A673 (cell line): ENCODE measurements around the gene EVX2. TPM values are rescaled to one million over a fixed set of nuclear protein-coding genes. Genes with fewer than 3 reads are reported as not detected.

Experiments used
- BruUV-seq: library from RNA; stranded (reverse); fragments of 400-500 nt; replicated peaks from 2 replicates; lab custom pipeline; 2021; lab: Mats Ljungman, UMichigan
- CTCF ChIA-PET: fragments of 300-600 bp; sonication (Branson Sonifier 250); formaldehyde crosslinking; loops from one replicate; lab custom pipeline; 2022; ENCODE audit warnings: antibody characterized with exemption; lab: Charles Lee
- POLR2A ChIA-PET: fragments of 300-600 bp; sonication (Branson Sonifier 250); formaldehyde crosslinking; loops from one replicate; lab custom pipeline; 2022; ENCODE audit warnings: antibody characterized with exemption; ENCODE audit not compliant: low non-redundant PET; lab: Charles Lee
- DNase-seq: peaks from one replicate; pipeline ENCODE4 v3.0.0-alpha.2; 2015; ENCODE audit warnings: low spot score
- H3K27ac ChIP-seq: fragments of 200-600 bp; sonication (generic); 2 replicates; pipeline ENCODE4 v1.5.1; 2016; ENCODE audit warnings: mixed run types, low read depth, mild to moderate bottlenecking, mixed read lengths, antibody characterized with exemption, low read length; ENCODE audit not compliant: poor library complexity, severe bottlenecking
- H3K27me3 ChIP-seq: fragments of 200-600 bp; sonication (generic); replicated peaks from 2 replicates; pipeline ENCODE4 v1.6.1; 2017; ENCODE audit warnings: mixed run types, low read depth, mild to moderate bottlenecking, mixed read lengths, antibody characterized with exemption, low read length; ENCODE audit not compliant: insufficient read depth, poor library complexity
- H3K36me3 ChIP-seq: fragments of 200-600 bp; sonication (generic); 2 replicates; pipeline ENCODE4 v1.6.1; 2016; ENCODE audit warnings: mixed run types, mild to moderate bottlenecking, mixed read lengths, antibody characterized with exemption, low read length; ENCODE audit not compliant: insufficient read depth, poor library complexity, severe bottlenecking
- H3K4me1 ChIP-seq: fragments of 200-600 bp; sonication (generic); 2 replicates; pipeline ENCODE4 v1.6.1; 2017; ENCODE audit warnings: mixed run types, mild to moderate bottlenecking, mixed read lengths, antibody characterized with exemption, low read length; ENCODE audit not compliant: insufficient read depth, poor library complexity, severe bottlenecking
- H3K4me3 ChIP-seq: fragments of 200-600 bp; sonication (generic); 2 replicates; pipeline ENCODE4 v1.5.1; 2016; ENCODE audit warnings: low read depth, mixed run types, mild to moderate bottlenecking, mixed read lengths, low read length; ENCODE audit not compliant: poor library complexity, severe bottlenecking
- H3K9me3 ChIP-seq: fragments of 200-600 bp; sonication (generic); 2 replicates; pipeline ENCODE4 v1.6.1; 2016; ENCODE audit warnings: mixed run types, low read depth, mild to moderate bottlenecking, mixed read lengths, antibody characterized with exemption, low read length; ENCODE audit not compliant: poor library complexity, severe bottlenecking
- EZH2 ChIP-seq: fragments of 200-600 bp; sonication (generic); IDR thresholded peaks from 2 replicates; pipeline ENCODE4 v1.6.1; 2017; ENCODE audit warnings: borderline replicate concordance, low read depth, mild to moderate bottlenecking, mixed read lengths, antibody characterized with exemption, low read length; ENCODE audit not compliant: poor library complexity, severe bottlenecking
- intact Hi-C: fragments of 100-400 bp; cut with micrococcal nuclease; formaldehyde crosslinking; loops from one replicate; pipeline ENCODE4 v1.10.0; 2022; ENCODE audit not compliant: unreplicated experiment
- total RNA-seq: library from RNA; stranded (reverse); gene quantifications from 2 replicates; pipeline ENCODE4 v1.2.3, GENCODE V29; 2021
- TF ChIP-seq, protein P1 (sequence below): fragments of 300-800, 200-600 bp; sonication (generic); conservative IDR thresholded peaks from 2 replicates; pipeline ENCODE4 v1.5.1; 2017; ENCODE audit warnings: low read depth, mild to moderate bottlenecking, antibody characterized with exemption, low read length, moderate library complexity, mixed read lengths

EVX2 gene
- total RNA-seq, 1 experiment from 2014 or later, result 0.41 TPM

DNA sequence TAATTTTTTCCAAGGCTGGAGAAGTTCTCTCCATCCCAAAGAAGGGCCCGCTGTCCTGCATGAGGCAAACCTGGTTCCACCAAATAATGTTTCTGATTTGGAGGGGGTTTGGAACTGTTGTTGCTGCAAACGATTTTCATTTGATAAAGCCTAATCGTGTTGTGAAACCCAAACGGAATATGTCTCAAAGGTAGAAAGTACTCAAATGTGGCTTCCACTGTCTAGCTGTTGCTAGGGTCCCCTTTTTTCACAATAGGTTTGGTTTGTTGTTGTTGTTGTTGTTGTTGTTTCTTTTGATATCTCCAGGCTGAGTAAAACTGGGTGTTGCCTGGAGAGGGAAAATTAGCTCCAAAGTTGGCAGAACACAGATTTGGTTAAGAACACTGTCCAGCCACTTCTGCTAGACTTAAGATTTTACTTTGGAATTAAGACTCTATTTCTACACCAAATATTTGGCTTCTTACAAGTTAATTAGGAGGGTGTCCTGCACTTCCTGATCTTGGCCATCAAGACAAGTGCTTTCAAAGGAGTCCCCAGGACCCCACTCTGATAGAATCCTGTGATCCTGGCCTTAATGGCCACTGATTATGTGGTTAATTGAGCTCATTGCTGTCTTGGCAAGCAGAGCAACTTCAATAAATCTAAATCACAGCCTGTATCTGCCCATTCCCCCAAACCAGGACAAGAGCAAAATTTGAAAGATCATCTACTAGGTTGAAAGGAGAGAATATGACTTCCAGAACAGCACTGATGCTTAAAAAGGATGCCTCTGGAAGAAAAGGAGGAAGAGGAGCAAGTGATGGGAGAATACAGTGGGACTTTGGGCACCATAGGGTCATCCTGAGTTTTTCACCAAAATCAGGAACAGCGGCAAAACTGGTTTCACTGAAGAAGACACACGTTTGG lies 5.4 kb upstream of the EVX2 start:
- CTCF ChIA-PET, result interaction anchor here (0.6 to 1.2 kb wide), 3 partner anchors 8 to 838 kb away, joined by 3 read pairs; no protein-coding TSS in a partner anchor
- intact Hi-C loops, result loop anchor here (5.0 kb wide), 3 partner anchors 777 to 887 kb away; no protein-coding TSS in a partner anchor
- H3K4me3 ChIP-seq, result no peak overlapping the region
- BruUV-seq, result no TSS peak
- no peak for DNase-seq
- H3K27ac ChIP-seq, result no peak overlapping the region
- H3K36me3 ChIP-seq, result no peaks in the 10 kb centered on the region
- TF ChIP-seq EZH2, result no peak
- TF ChIP-seq, protein P1, sequence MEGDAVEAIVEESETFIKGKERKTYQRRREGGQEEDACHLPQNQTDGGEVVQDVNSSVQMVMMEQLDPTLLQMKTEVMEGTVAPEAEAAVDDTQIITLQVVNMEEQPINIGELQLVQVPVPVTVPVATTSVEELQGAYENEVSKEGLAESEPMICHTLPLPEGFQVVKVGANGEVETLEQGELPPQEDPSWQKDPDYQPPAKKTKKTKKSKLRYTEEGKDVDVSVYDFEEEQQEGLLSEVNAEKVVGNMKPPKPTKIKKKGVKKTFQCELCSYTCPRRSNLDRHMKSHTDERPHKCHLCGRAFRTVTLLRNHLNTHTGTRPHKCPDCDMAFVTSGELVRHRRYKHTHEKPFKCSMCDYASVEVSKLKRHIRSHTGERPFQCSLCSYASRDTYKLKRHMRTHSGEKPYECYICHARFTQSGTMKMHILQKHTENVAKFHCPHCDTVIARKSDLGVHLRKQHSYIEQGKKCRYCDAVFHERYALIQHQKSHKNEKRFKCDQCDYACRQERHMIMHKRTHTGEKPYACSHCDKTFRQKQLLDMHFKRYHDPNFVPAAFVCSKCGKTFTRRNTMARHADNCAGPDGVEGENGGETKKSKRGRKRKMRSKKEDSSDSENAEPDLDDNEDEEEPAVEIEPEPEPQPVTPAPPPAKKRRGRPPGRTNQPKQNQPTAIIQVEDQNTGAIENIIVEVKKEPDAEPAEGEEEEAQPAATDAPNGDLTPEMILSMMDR, result no peak
- no peaks in the 10 kb centered on the region for H3K9me3 ChIP-seq
- POLR2A ChIA-PET, result interaction anchor here (0.7 kb wide), 1 partner anchor 726 kb away, joined by 3 read pairs; no protein-coding TSS in a partner anchor
- peaks cover 18% of the 10 kb centered on the region for H3K27me3 ChIP-seq
- peaks cover 14% of the 10 kb centered on the region for H3K4me1 ChIP-seq

DNA sequence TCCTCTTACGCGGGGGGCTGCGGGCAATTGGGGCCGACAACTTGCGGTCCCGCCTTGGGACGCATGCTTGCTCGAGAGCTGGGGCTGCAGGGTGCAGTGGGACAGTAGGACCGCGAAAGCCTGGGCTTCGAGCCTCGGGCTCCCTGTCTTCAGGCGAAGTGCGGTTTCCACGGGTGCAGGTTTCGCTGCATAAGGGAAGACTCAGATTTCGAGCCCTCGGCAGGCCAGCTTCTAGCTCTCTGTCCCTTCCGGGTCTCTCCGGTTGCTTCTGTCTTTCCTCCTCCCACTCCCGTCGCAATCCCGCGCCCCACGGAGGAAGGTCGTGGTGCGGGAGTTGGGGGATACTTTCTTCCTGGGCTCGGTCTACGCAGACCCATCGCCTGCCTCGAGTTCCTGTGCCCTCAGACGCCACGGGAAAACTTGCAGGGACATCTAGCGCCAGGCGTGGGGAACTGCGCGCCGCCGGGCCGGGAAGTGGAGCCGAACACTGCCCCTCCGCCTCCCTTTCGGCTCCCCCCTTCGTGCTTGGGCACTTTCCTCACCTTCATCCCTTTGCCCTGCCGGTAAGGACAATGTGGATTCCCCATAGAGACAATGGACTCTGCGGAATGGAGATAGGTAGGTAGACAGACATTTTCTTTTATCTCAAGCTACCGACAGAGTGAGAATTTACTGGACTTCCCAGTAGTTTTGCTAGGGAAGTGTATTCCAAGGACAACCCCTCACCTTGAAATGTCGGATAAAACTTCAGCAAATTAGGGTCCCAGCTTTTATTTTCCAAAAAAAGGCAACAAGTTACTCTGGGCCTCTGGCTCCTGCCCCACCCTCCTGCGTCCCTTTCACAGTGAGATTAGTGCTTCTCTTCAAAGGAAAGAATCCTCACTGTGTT lies 4.5 kb upstream of the EVX2 start:
- Histone ChIP-seq H3K36me3 (no peaks in the 10 kb centered on the region), H3K9me3 (no peaks in the 10 kb centered on the region), H3K4me1 (peaks cover 14% of the 10 kb centered on the region), H3K4me3 (no peak overlapping the region), H3K27ac (no peak overlapping the region), H3K27me3 (peaks cover 27% of the 10 kb centered on the region)
- ChIA-PET POLR2A (interaction anchor here (0.5 kb wide), 1 partner anchor 366 kb away, joined by 4 read pairs; no protein-coding TSS in a partner anchor), CTCF (interaction anchor here (0.6 to 1.2 kb wide), 3 partner anchors 9 to 837 kb away, joined by 3 read pairs; no protein-coding TSS in a partner anchor)
- intact Hi-C loops, result loop anchor here (5.0 kb wide), 3 partner anchors 776 to 886 kb away; no protein-coding TSS in a partner anchor
- no TSS peak for BruUV-seq
- peak; percentile 76 for DNase-seq
- TF ChIP-seq, protein P1, result peak; percentile 92
- no peak for TF ChIP-seq EZH2

DNA sequence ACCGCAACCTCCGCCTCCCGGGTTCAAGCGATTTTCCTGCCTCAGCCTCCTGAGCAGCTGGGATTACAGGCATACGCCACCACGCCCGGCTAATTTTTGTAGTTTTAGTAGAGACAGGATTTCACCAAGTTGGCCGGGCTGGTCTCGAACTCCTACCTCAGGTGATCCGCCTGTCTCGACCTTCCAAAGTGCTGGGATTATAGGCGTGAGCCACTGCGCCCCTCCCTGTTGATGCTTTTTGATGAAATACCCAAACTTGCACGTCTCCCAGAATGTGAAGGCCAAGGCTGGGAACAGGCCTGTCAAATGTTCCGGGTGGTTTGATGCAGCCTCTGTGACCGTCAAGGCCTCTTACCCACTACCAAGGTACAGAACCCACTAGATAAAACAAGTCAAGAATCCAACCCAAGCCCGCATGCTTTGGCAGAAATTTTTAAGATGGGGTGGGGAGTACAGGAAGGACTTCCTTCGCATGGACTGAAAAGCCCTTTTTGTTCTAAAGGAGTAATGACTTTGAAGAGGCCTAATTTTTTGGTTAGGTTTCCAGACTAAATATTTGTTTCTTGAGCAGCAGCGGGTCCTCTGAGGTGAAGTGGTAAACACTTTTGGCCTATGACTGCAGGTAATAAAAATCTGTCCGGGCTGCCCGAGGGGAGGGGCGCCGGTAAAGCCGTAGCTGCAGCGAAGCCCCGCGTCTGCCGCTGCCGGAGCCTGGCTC lies 3.7 kb upstream of the EVX2 start:
- CTCF ChIA-PET, result interaction anchor here (1.2 kb wide), 1 partner anchor 10 kb away, joined by 3 read pairs; no protein-coding TSS in a partner anchor
- Histone ChIP-seq H3K9me3 (no peaks in the 10 kb centered on the region), H3K36me3 (no peaks in the 10 kb centered on the region), H3K4me3 (no peak overlapping the region), H3K4me1 (peaks cover 19% of the 10 kb centered on the region), H3K27me3 (peaks cover 35% of the 10 kb centered on the region), H3K27ac (no peak overlapping the region)
- no TSS peak for BruUV-seq
- DNase-seq, result no peak
- intact Hi-C loops, result loop anchor here (5.0 kb wide), 3 partner anchors 775 to 885 kb away; no protein-coding TSS in a partner anchor
- TF ChIP-seq, protein P1, result no peak
- TF ChIP-seq EZH2, result no peak
- POLR2A ChIA-PET, result interaction anchor here (0.5 kb wide), 1 partner anchor 365 kb away, joined by 4 read pairs; no protein-coding TSS in a partner anchor
